VCaP (cell line): ENCODE measurements around the gene CWH43.

ENCODE experiments used
- H3K27ac ChIP-seq: fragments of 450-650 bp; 2 replicates; pipeline ENCODE4 v1.5.1; 2017
- TF ChIP-seq, protein P1 (sequence below): fragments of 450-650 bp; conservative IDR thresholded peaks from 2 replicates; pipeline ENCODE4 v1.5.1; 2017; ENCODE audit warnings: mild to moderate bottlenecking, moderate library complexity

CWH43 gene

DNA sequence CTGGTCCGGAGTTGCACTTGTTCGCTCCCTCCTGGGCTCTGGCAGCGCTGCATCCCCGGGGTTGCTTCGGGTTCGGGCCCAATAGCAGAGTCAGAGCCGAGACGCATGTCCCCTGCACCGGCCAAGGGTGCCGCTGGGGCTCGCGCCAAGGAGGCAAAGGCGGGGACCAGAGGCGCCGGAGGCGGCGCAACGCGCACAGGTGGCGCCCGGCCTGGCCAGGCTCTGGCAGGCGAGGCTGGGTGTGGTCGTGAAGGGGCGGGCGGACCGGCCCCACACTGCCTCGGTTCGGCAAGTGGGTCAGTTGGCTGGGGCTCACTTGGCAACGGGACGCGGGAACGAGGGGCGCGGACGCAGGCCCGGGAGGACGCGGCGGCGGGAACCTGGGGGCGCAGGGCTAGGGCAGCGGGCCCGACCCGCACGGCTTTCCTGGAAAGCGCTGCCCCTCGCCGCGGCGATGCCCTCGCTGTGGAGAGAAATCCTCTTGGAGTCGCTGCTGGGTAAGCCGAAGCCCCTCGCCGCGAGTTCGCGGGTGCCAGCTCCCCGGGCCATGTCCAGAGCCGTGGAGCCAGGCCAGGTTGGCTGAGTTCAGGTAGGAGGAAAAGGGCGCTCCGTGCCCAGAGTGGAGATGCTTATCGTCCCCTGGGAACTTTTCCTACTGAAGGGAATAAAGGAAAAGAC is at the start of gene CWH43:
TSS of gene CWH43 (plus strand) at position 300 of the 678 bp plus-strand sequence. CDS start at position 455, 155 bp downstream.
- peak within 1 kb of the TSS; percentile 85 for H3K27ac ChIP-seq
- TF ChIP-seq, protein P1, sequence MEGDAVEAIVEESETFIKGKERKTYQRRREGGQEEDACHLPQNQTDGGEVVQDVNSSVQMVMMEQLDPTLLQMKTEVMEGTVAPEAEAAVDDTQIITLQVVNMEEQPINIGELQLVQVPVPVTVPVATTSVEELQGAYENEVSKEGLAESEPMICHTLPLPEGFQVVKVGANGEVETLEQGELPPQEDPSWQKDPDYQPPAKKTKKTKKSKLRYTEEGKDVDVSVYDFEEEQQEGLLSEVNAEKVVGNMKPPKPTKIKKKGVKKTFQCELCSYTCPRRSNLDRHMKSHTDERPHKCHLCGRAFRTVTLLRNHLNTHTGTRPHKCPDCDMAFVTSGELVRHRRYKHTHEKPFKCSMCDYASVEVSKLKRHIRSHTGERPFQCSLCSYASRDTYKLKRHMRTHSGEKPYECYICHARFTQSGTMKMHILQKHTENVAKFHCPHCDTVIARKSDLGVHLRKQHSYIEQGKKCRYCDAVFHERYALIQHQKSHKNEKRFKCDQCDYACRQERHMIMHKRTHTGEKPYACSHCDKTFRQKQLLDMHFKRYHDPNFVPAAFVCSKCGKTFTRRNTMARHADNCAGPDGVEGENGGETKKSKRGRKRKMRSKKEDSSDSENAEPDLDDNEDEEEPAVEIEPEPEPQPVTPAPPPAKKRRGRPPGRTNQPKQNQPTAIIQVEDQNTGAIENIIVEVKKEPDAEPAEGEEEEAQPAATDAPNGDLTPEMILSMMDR: peak; percentile 68

DNA sequence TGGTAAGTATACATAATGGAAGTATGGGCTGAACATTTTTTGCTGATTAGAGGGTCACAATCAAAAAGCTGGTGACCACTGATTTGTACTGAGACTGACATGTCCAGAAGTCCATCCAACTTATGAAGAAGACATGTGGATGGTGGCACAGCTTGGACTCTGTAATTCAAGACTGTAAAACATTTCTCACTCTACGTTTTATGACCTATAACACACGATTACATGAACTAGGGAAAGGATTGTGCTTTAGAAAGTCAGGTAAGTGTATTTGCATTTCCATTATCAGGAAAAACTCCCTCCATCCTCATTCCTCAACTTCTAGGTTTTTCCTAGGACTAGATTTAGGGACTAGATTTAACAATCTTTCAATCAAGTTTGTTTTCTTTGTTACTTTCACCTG is 49.0 kb upstream of the CWH43 start:
- H3K27ac ChIP-seq: no peak overlapping the region
- TF ChIP-seq, protein P1: no peak

DNA sequence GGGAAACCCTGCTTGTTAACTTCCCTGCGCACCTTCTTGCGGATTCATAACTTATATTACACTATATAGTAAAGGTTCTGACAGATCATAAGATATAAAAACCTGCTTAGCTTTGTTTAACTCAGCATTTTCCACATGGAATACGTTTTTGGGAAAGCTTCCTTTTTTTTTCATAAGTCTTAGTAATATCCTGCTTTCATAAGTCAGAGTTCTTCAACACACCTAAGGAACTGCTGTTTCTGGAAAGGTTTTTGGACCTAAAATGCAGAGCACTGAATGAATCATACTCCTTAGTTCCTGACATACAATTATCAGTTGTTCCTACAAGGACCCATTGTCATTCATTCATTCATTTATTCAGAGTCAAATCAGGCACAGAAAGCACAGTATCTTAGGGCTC is 47.2 kb upstream of the CWH43 start:
- TF ChIP-seq, protein P1: no peak
- no peak overlapping the region for H3K27ac ChIP-seq

DNA sequence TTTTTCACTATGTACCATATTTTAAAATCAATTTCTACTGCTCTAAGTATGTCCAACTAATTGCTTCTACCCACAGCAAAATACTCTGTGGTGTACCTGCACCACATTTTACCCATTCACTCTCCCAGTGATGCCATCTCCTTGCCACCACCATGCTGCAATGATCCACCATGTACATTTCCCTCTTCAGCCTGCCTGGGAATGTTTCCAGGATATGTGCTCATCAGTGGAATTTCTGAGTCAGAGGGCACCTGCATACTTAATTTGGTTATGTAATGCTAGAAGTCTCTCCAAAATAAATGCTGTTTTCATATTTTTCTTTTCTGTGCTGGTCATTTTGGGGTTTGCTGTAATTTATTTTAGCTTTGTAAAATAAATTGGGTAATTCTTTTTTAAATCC is 46.3 kb upstream of the CWH43 start:
- no peak overlapping the region for H3K27ac ChIP-seq
- TF ChIP-seq, protein P1: no peak

DNA sequence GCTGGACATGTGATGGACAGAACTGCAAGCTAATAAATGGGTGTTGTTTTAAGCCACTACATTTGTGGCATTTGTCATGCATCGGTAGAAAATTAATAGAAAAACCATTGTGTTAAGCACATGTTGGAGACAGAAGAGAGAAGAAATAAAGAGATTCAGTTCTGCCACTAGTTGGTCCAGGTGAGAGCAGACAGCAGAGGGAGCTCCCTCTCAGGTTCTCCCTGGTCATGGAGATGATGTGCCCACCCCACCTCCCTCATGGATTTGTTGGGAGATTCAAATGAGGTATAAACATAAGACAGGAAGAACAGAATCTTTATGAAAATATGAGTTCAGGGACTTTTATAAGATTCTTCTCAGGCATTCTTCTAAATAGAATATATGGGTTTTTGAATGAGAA is 42.7 kb upstream of the CWH43 start:
- TF ChIP-seq, protein P1: peak; percentile 85
- H3K27ac ChIP-seq: no peak overlapping the region

DNA sequence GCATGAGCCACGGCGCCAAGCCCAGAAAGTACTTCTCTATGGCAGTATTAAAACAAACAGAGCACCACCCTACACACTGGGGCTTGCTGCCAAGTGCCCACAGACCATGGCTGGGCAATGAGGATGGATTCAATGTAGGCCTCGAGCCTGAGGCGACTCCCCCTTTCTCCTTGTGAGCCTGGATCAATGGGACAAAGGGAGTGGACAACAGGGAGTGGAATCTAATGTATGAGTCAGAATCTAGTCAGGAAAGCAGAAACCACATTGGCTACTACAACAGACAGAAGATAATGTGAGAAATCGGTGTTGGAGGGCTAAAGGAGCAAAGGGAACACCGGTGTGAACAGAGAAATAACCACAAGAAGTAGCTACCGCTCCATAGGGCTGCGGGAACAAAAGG is 41.8 kb upstream of the CWH43 start:
- H3K27ac ChIP-seq: no peak overlapping the region
- TF ChIP-seq, protein P1: no peak

DNA sequence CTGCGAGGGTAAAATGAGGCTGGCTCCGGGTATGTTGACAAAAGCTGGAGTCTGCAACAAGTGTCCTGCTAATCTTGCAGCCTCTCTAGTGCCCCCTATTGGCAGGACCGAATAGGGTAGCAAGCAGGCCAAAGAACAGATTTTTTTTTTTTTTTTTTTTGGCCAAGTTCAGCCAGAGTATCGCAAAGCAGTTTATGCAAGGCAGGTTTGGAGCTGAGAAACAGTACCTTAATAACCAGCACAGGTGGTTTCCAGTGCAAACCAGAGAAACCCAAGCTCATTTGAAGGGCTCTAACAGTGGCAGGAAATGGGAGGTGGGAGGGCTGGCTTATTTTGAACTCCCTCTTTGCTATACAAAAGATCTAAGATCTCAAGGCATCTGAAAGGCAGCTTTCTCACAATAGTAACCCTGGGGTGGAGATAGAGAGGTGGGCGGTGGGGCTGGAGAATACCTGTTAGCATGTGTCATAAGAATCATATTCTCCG is 41.3 kb upstream of the CWH43 start:
- no peak overlapping the region for H3K27ac ChIP-seq
- TF ChIP-seq, protein P1: peak; percentile 50
